Colonic mucosa (tissue), 4 donors: ENCODE data around the gene ATP2C2. TPM values are rescaled to one million over a fixed set of nuclear protein-coding genes. Genes with fewer than 3 reads are reported as not detected.
A peak's percentile ranks its signal among the peaks of the same experiment; 100 is the strongest.

Experiments
- DNase-seq: peaks from one replicate; pipeline ENCODE4 v3.0.0-alpha.2; 2020
- H3K27ac ChIP-seq: fragments of 200-600 bp; one replicate; pipeline ENCODE4 v1.8.0; 2021
- H3K27me3 ChIP-seq: fragments of 200-600 bp; one replicate; pipeline ENCODE4 v1.8.0; 2021
- H3K36me3 ChIP-seq: fragments of 200-600 bp; one replicate; pipeline ENCODE4 v1.8.0; 2021
- H3K4me1 ChIP-seq: fragments of 200-600 bp; one replicate; pipeline ENCODE4 v1.8.0; 2021; ENCODE audit warnings: mild to moderate bottlenecking
- H3K4me3 ChIP-seq: fragments of 200-600 bp; one replicate; pipeline ENCODE4 v1.8.0; 2021
- H3K9ac ChIP-seq, 2 donors: one replicate each; pipeline ENCODE4 v1.7.0; 2013; ENCODE audit warnings: control low read depth in 2 of 2, low read depth in 2 of 2, low read length in 2 of 2
- H3K9me3 ChIP-seq: fragments of 200-600 bp; one replicate; pipeline ENCODE4 v1.8.0; 2021
- CTCF ChIP-seq: fragments of 200-600 bp; IDR thresholded peaks from one replicate; pipeline ENCODE4 v1.8.0; 2022; ENCODE audit warnings: antibody characterized with exemption, mild to moderate bottlenecking
- intact Hi-C: fragments of 100-400 bp; cut with DNase I; formaldehyde crosslinking; loops from one replicate; pipeline ENCODE4 v1.14.1; 2022
- total RNA-seq, 2 donors: library from RNA; stranded (reverse); fragmentation: NEBNext Ultra II Directional in 1 of 2; extraction: Animal tissue kit (Norgen Biotek cat#: 25700) in 1 of 2; gene quantifications; one replicate each; pipeline ENCODE4 v1.2.1, GENCODE V29; 2021
- donor health status: healthy.
- donor health status: DM: no; HTN: no; CAD: no.
- donor health status: DM: no; HTN: no; CAD: no.

ATP2C2 gene
- total RNA-seq, 2 donors from 2014 or later = 126 to 220 TPM

- Histone ChIP-seq H3K4me1 (peaks cover 6% of the 10 kb centered on the region), H3K36me3 (no peaks in the 10 kb centered on the region), H3K27me3 (no peaks in the 10 kb centered on the region), H3K9ac (no peak overlapping the region), H3K27ac (no peak overlapping the region), H3K9me3 (no peaks in the 10 kb centered on the region), H3K4me3 (no peak overlapping the region)
- TF ChIP-seq CTCF = no peak
- intact Hi-C loops = no loop called here
- DNase-seq = no peak
These were observed 38.3 kb upstream of the ATP2C2 start for GRCh38 chr16:84329843-84330684.

DNA sequence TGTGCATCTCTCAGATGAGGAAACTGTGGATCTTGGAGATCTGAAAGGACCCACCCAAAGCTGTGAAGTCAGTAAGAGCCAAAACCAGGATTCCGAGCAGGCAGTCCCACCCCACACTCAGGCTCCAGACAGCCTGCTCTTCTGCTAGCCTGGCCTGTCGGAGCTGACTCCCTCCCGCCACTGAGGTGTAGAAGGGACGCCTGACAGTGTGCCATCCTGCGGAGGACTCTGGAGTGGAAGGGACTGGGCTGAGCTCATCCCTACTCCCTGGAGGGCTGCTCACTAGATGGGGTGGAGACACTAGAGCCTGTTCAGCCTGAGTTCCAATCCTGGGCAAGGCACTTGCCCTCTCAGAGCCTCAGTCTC lies 37.7 kb upstream of the ATP2C2 start:
- intact Hi-C loops = no loop called here
- TF ChIP-seq CTCF = no peak
- Histone ChIP-seq H3K4me1 (peaks cover 6% of the 10 kb centered on the region), H3K27me3 (no peaks in the 10 kb centered on the region), H3K9me3 (no peaks in the 10 kb centered on the region), H3K4me3 (no peak overlapping the region), H3K9ac (no peak overlapping the region), H3K27ac (no peak overlapping the region), H3K36me3 (no peaks in the 10 kb centered on the region)
- DNase-seq = no peak

- intact Hi-C loops = no loop called here
These were observed 36.1 kb upstream of the ATP2C2 start for GRCh38 chr16:84331998-84332780.

DNA sequence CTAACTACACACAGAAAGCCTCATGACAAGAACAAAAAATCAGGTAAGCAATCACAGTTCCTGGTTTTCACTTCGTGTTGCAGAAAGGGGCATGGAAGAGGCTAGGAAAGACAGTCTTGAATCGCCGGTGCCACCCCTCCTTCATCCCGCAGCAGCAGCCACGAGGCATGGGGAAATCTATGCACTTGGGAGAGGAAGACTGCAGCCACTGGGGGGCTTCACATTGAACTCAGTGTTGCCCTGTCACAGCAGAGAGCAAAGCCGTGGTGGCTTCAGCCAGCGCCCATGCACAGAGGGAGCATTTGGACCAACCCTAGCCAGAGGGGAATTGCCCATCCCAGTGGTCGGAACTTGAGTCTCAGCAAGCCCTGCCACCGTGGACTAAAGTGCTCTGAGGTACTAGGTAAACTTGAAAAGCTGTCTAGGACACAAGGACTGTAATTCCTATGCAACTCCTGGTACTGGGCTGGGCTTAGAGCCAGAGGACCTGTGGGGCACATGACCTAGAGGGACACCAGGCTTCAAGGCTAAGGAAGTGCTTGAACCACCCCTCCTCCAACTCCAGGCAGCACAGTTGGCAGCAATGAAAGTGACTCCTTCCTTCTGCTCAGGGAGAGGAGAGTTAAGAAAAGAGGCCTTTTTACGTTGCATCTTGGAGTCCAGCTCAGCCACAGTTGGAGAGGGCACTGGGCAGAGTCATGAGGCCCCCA lies 35.2 kb upstream of the ATP2C2 start:
- no peak overlapping the region for H3K4me3 ChIP-seq
- intact Hi-C loops = no loop called here
- peak; percentile 71 for DNase-seq
- peaks cover 6% of the 10 kb centered on the region for H3K4me1 ChIP-seq
- peak overlapping the region; percentile 75 for H3K27ac ChIP-seq
- no peaks in the 10 kb centered on the region for H3K27me3 ChIP-seq
- no peaks in the 10 kb centered on the region for H3K9me3 ChIP-seq
- no peaks in the 10 kb centered on the region for H3K36me3 ChIP-seq
- H3K9ac ChIP-seq = peak overlapping the region in 1 of 2 donors; percentile 70
- TF ChIP-seq CTCF = no peak

More at GRCh38 chr16:84331998-84332780, 36.1 kb upstream of the ATP2C2 start:
- TF ChIP-seq CTCF = no peak
- Histone ChIP-seq H3K9ac (no peak overlapping the region), H3K36me3 (no peaks in the 10 kb centered on the region), H3K27ac (no peak overlapping the region), H3K9me3 (no peaks in the 10 kb centered on the region), H3K4me3 (no peak overlapping the region), H3K4me1 (peaks cover 6% of the 10 kb centered on the region), H3K27me3 (no peaks in the 10 kb centered on the region)
- no peak for DNase-seq

DNA sequence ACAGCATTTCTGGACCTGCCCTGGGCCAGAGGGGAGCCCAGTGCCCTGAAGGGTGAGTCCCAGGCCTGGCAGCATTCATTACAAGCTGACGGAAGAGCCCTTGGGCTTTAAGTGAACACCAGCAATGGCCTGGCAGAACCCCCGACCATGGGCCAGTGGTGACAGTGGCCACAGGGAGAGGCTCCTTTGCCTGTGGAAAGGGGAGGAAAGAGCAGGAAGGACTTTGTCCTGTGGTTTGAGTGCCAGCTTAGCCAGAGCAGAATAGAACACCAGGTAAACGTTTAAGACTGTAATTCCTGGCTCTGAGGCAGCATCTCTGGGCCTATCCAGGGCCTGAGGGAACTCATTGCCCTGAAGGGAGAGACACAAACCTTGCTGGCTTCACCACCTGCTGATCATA lies 34.3 kb upstream of the ATP2C2 start:
- intact Hi-C loops = no loop called here
- H3K27ac ChIP-seq = peak overlapping the region; percentile 75
- no peaks in the 10 kb centered on the region for H3K27me3 ChIP-seq
- H3K4me1 ChIP-seq = peaks cover 6% of the 10 kb centered on the region
- H3K36me3 ChIP-seq = no peaks in the 10 kb centered on the region
- no peak overlapping the region for H3K4me3 ChIP-seq
- TF ChIP-seq CTCF = no peak
- DNase-seq = peak; percentile 67
- H3K9me3 ChIP-seq = no peaks in the 10 kb centered on the region
- H3K9ac ChIP-seq = peak overlapping the region in 1 of 2 donors; percentile 70
